NB4 (cell line): ENCODE measurements around the gene KLHL2.

Source experiments
- DNase-seq: peaks from one replicate; pipeline ENCODE4 v3.0.0; 2010; ENCODE audit warnings: low read depth
- H3K4me3 ChIP-seq: one replicate; pipeline ENCODE4 v1.5.1; 2011; ENCODE audit warnings: mild to moderate bottlenecking, low read depth, low read length, moderate library complexity
- MAX ChIP-seq: IDR thresholded peaks from 2 replicates; pipeline ENCODE4 v1.6.1; 2011; ENCODE audit warnings: low read depth, low read length
- MYC ChIP-seq: IDR thresholded peaks from 2 replicates; pipeline ENCODE4 v1.6.1; 2011; ENCODE audit warnings: low read depth, low read length
- POLR2A ChIP-seq: IDR thresholded peaks from 2 replicates; pipeline ENCODE4 v1.6.1; 2011; ENCODE audit warnings: mild to moderate bottlenecking; ENCODE audit not compliant: insufficient read length; ENCODE audit errors: extremely low read depth
- TF ChIP-seq, protein P1 (sequence below): IDR thresholded peaks from one replicate; pipeline ENCODE4 v1.5.1; 2012; ENCODE audit warnings: low read depth, low read length

Gene KLHL2

DNA sequence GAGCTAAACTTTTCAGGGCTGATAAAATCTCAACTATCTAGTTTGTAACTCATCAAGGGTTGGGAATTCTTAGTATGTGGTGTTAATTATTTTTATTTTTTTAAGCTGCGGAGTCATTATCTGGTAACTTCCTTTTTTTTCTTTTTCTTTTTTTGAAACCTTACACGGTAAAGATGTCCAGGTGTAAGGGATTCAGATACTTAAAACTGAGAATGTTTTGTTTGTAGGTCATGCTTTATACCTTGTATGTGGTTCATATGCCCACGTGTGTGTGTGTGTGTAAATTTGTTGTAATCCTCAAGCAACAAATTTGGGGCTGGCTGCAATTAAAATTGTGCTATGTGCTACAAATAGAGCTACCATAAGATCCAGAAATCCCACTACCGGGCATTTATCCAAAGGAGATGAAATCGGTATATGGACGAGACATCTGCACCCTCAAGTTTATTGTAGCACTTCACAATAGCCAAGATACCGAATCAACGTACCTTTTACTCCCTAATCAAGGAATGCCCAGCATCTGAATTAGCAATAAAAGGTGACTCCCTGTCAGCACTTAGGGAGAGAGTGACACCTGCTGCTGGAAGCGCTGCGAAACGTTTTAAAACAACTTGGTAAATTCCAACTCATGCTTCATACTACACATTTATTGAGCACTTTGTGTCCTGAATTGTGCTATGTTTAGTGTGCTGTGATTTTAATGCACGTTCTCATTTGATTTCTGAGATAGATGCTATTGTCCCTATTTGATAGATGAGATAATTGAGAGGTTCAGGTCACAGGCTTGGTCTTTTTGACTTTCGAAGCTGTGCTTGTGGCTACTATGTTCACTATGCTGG is 136.2 kb downstream of the KLHL2 start:
- no peak overlapping the region for H3K4me3 ChIP-seq
- peak; percentile 36 for DNase-seq
- TF ChIP-seq, protein P1, sequence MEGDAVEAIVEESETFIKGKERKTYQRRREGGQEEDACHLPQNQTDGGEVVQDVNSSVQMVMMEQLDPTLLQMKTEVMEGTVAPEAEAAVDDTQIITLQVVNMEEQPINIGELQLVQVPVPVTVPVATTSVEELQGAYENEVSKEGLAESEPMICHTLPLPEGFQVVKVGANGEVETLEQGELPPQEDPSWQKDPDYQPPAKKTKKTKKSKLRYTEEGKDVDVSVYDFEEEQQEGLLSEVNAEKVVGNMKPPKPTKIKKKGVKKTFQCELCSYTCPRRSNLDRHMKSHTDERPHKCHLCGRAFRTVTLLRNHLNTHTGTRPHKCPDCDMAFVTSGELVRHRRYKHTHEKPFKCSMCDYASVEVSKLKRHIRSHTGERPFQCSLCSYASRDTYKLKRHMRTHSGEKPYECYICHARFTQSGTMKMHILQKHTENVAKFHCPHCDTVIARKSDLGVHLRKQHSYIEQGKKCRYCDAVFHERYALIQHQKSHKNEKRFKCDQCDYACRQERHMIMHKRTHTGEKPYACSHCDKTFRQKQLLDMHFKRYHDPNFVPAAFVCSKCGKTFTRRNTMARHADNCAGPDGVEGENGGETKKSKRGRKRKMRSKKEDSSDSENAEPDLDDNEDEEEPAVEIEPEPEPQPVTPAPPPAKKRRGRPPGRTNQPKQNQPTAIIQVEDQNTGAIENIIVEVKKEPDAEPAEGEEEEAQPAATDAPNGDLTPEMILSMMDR, result peak; percentile 10
- TF ChIP-seq MAX, result no peak

GRCh38 chr4:165345666-165346417 is 138.5 kb downstream of the KLHL2 start:
- TF ChIP-seq, protein P1, result no peak
- TF ChIP-seq POLR2A (no peak), MYC (no peak), MAX (no peak)
- no peak for DNase-seq
- H3K4me3 ChIP-seq, result no peak overlapping the region

- DNase-seq, result no peak
- TF ChIP-seq MAX, result no peak
- TF ChIP-seq, protein P1, result no peak
- TF ChIP-seq POLR2A, result no peak
- no peak for TF ChIP-seq MYC
- no peak overlapping the region for H3K4me3 ChIP-seq
Observed at GRCh38 chr4:165347647-165348569, 140.5 kb downstream of the KLHL2 start.

DNA sequence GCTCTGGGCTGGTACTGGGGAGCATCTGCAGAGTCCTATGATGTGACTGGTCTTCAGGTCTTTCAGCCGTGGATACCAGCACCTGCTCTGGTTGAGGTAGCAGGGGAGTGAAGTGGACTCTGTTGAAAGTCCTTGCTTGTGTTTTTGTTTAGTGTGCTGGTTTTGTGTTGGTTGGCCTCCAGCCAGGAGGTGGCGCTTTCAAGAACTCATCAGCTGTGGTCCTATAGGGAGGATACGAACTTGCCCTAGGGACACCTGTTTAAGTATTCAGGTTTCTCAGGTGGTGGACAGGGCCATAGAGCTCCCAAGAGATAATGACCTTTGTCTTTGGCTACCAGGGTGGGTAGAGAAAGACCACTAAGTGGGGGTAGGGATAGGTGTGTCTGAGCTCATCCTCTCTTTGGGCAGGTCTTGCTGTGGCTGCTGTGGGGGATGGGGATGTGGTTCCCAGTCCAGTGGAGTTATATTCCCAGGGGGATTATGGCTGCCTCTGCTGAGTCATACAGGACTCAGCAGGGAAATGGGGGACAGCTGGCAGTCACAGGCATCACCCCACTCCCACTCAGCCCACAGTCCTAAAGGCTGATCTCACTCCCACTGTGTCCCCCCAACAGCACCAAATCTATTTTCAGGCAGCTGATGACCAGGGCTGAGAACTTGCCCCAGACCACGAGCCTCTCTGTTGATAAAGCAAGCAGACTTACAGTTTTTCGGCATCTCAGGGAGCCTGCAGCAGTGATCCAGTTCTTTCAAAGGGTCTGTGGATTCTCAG is 144.2 kb downstream of the KLHL2 start:
- H3K4me3 ChIP-seq, result no peak overlapping the region
- peak; percentile 28 for DNase-seq
- TF ChIP-seq MYC, result no peak
- TF ChIP-seq, protein P1, result peak; percentile 20

DNA sequence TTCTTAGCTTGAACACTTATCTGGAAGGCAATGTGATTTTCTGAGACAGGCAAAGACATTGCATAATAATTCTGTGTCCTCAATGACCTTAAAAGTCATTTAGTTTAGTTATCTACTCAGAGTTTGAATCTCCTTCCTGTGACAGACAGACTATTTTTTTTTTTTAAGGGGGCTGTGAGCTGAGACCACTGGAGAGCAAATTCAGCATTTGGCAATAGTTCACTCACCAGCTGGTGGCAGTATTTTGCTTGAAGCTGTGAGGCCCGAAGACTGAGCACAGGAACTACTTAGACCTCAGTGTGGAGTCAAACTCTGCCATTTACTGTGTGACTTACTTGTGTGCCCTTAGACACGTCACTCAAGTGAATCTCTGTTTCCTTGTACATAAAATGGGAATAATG is 148.5 kb downstream of the KLHL2 start:
- peak; percentile 56 for DNase-seq

More for the DNA sequence above, 148.5 kb downstream of the KLHL2 start:
- no peak overlapping the region for H3K4me3 ChIP-seq
- TF ChIP-seq MAX, result no peak
- TF ChIP-seq MYC, result no peak
- TF ChIP-seq POLR2A, result no peak
- TF ChIP-seq, protein P1, result peak; percentile 46
